ENCODE data around the gene TLE6.
"Not testable (repeated sequence)": the region's sequence is repeated elsewhere in the genome, so short reads cannot be mapped to it uniquely, and the experiment has no call there.

TLE6 gene

DNA sequence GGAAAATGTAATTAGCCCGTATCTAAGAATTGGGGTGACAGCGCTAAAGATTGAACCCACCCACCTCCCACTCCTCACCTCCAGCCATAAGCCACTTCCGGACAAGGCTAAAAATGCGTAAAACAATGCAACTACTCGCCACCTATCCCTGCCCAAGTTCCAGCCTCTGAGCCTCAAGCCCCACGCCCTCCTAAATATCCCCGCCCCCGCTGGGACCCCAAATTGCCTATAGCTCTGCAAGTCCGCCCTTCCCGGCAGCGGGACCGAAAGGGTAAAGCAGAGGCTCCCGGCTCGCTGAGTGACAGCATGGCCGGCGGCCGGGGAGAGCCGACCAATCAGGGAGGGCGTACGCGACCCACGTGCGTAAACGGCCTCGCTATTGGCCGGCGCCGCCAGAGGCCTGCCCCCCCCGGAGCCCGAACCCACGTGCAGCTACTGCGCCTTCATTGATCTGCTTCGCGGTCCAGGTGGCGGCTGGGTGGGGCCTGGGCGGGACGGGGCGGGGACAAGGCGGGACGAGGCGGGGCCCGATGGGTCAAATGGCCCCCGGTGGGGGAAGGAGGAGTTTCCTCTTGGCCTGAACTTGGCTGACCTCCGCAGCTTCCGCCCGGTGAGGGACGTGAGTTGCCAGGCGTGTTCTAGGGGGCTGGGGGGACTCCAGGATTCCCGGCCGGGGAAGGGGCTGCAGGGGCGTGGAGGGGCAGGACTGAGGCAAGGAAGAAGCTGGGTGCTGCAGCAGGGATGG, at the start of gene TLE6:
TSS of gene TLE6 (plus strand) at position 564 of the 745 bp plus-strand sequence. CDS start 670 bp downstream, outside the sequence.
- Histone ChIP-seq H3K36me3 (ENCODE audit: control insufficient read depth, insufficient read depth, low read length) (no peaks in the 10 kb centered on the region), H3K27me3 (ENCODE audit: control insufficient read depth, insufficient read depth, low read length) (peaks cover 4% of the 10 kb centered on the region), H3K9me3 (ENCODE audit: control insufficient read depth, low read length) (no peaks in the 10 kb centered on the region), H3K9ac (ENCODE audit: low read length) (peak within 1 kb of the TSS; percentile 65), H3K4me1 (ENCODE audit: control insufficient read depth, insufficient read depth, low read length) (peaks cover 17% of the 10 kb centered on the region), H3K4me3 (ENCODE audit: low read length) (peak within 1 kb of the TSS; percentile 60)

GRCh38 chr19:2933490-2933910, 43.9 kb upstream of the TLE6 start:
- peaks cover 18% of the 10 kb centered on the region for H3K9me3 ChIP-seq (ENCODE audit: control insufficient read depth, low read length)
- no peaks in the 10 kb centered on the region for H3K27me3 ChIP-seq (ENCODE audit: control insufficient read depth, insufficient read depth, low read length)
- peaks cover 21% of the 10 kb centered on the region for H3K36me3 ChIP-seq (ENCODE audit: control insufficient read depth, insufficient read depth, low read length)
- H3K4me1 ChIP-seq (ENCODE audit: control insufficient read depth, insufficient read depth, low read length): no peaks in the 10 kb centered on the region
- no peak overlapping the region for H3K9ac ChIP-seq (ENCODE audit: low read length)
- peak overlapping the region; percentile 6 for H3K4me3 ChIP-seq (ENCODE audit: low read length)

DNA sequence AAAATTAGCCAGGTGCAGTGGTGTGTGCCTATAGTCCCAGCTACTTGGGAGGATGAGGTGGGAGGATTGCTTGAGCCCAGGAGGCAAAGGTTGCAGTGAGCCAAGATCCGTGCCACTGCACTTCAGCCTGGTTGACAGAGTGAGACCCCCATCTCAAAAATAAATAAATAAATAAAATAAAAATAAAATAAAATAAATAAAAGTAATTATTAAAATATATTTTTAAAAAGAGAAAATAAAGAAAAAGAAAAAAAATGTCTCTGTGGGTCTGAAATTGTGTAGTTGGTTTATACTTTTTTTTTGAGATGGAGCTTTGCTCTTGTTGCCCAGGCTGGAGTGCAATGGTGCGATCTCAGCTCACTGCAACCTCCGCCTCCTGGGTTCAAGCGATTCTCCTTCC, 41.5 kb upstream of the TLE6 start:
- Histone ChIP-seq H3K9me3 (ENCODE audit: control insufficient read depth, low read length) (peaks cover 18% of the 10 kb centered on the region), H3K36me3 (ENCODE audit: control insufficient read depth, insufficient read depth, low read length) (peaks cover 21% of the 10 kb centered on the region)

GRCh38 chr19:2942928-2943640, 34.3 kb upstream of the TLE6 start:
- Histone ChIP-seq H3K27me3 (ENCODE audit: control insufficient read depth, insufficient read depth, low read length) (no peaks in the 10 kb centered on the region), H3K36me3 (ENCODE audit: control insufficient read depth, insufficient read depth, low read length) (peaks cover 3% of the 10 kb centered on the region), H3K4me3 (ENCODE audit: low read length) (no peak overlapping the region), H3K9ac (ENCODE audit: low read length) (no peak overlapping the region), H3K9me3 (ENCODE audit: control insufficient read depth, low read length) (no peaks in the 10 kb centered on the region), H3K4me1 (ENCODE audit: control insufficient read depth, insufficient read depth, low read length) (peaks cover 14% of the 10 kb centered on the region)

More for the DNA sequence above, 41.5 kb upstream of the TLE6 start:
- not testable (repeated sequence) for H3K4me1 ChIP-seq (ENCODE audit: control insufficient read depth, insufficient read depth, low read length); H3K9ac ChIP-seq (ENCODE audit: low read length); H3K4me3 ChIP-seq (ENCODE audit: low read length); H3K27me3 ChIP-seq (ENCODE audit: control insufficient read depth, insufficient read depth, low read length)

DNA sequence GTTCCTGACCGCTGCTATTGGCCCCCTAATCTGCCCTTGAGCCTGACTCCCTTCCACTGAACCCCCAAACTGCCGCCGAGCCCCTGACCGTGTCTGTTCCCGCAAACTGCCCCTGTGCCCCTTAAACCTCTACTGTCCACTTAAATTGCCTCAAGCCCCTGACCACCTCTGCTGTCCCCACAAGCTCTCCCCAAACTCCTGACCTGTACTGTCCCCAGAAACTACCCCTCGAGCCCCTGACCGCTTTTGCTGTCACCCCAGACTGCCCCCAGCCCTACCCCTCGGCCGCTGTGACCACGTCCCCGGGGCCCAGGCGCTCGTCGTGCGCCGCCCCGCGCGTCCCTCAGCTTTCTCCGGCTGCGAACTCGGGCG, 33.0 kb upstream of the TLE6 start:
- Histone ChIP-seq H3K4me1 (ENCODE audit: control insufficient read depth, insufficient read depth, low read length) (peaks cover 18% of the 10 kb centered on the region), H3K36me3 (ENCODE audit: control insufficient read depth, insufficient read depth, low read length) (no peaks in the 10 kb centered on the region), H3K9ac (ENCODE audit: low read length) (peak overlapping the region; percentile 91), H3K4me3 (ENCODE audit: low read length) (peak overlapping the region; percentile 84), H3K9me3 (ENCODE audit: control insufficient read depth, low read length) (no peaks in the 10 kb centered on the region), H3K27me3 (ENCODE audit: control insufficient read depth, insufficient read depth, low read length) (no peaks in the 10 kb centered on the region)

GRCh38 chr19:2944775-2945574, 32.4 kb upstream of the TLE6 start, which contains the start of gene ZNF77:
Gene ZNF77, minus strand, starts transcription at chr19:2944971. Its CDS starts 131 bp downstream, at chr19:2944840.
- H3K27me3 ChIP-seq (ENCODE audit: control insufficient read depth, insufficient read depth, low read length): no peaks in the 10 kb centered on the region
- H3K9ac ChIP-seq (ENCODE audit: low read length): peak within 1 kb of the TSS; percentile 91
- peaks cover 22% of the 10 kb centered on the region for H3K4me1 ChIP-seq (ENCODE audit: control insufficient read depth, insufficient read depth, low read length)

GRCh38 chr19:2945575-2946184, 31.7 kb upstream of the TLE6 start:
- Histone ChIP-seq H3K4me3 (ENCODE audit: low read length) (peak overlapping the region; percentile 84), H3K4me1 (ENCODE audit: control insufficient read depth, insufficient read depth, low read length) (peaks cover 22% of the 10 kb centered on the region), H3K9me3 (ENCODE audit: control insufficient read depth, low read length) (no peaks in the 10 kb centered on the region), H3K9ac (ENCODE audit: low read length) (peak overlapping the region; percentile 91), H3K36me3 (ENCODE audit: control insufficient read depth, insufficient read depth, low read length) (no peaks in the 10 kb centered on the region), H3K27me3 (ENCODE audit: control insufficient read depth, insufficient read depth, low read length) (no peaks in the 10 kb centered on the region)

More at GRCh38 chr19:2944775-2945574, 32.4 kb upstream of the TLE6 start, which contains the start of gene ZNF77:
- no peaks in the 10 kb centered on the region for H3K9me3 ChIP-seq (ENCODE audit: control insufficient read depth, low read length)
- H3K4me3 ChIP-seq (ENCODE audit: low read length): peak within 1 kb of the TSS; percentile 84
- H3K36me3 ChIP-seq (ENCODE audit: control insufficient read depth, insufficient read depth, low read length): no peaks in the 10 kb centered on the region

GRCh38 chr19:2949939-2950285, 27.5 kb upstream of the TLE6 start:
- peaks cover 17% of the 10 kb centered on the region for H3K4me1 ChIP-seq (ENCODE audit: control insufficient read depth, insufficient read depth, low read length)
- H3K9ac ChIP-seq (ENCODE audit: low read length): peak overlapping the region; percentile 96
- no peaks in the 10 kb centered on the region for H3K9me3 ChIP-seq (ENCODE audit: control insufficient read depth, low read length)
- peak overlapping the region; percentile 99 for H3K4me3 ChIP-seq (ENCODE audit: low read length)
- H3K36me3 ChIP-seq (ENCODE audit: control insufficient read depth, insufficient read depth, low read length): no peaks in the 10 kb centered on the region
- no peaks in the 10 kb centered on the region for H3K27me3 ChIP-seq (ENCODE audit: control insufficient read depth, insufficient read depth, low read length)

DNA sequence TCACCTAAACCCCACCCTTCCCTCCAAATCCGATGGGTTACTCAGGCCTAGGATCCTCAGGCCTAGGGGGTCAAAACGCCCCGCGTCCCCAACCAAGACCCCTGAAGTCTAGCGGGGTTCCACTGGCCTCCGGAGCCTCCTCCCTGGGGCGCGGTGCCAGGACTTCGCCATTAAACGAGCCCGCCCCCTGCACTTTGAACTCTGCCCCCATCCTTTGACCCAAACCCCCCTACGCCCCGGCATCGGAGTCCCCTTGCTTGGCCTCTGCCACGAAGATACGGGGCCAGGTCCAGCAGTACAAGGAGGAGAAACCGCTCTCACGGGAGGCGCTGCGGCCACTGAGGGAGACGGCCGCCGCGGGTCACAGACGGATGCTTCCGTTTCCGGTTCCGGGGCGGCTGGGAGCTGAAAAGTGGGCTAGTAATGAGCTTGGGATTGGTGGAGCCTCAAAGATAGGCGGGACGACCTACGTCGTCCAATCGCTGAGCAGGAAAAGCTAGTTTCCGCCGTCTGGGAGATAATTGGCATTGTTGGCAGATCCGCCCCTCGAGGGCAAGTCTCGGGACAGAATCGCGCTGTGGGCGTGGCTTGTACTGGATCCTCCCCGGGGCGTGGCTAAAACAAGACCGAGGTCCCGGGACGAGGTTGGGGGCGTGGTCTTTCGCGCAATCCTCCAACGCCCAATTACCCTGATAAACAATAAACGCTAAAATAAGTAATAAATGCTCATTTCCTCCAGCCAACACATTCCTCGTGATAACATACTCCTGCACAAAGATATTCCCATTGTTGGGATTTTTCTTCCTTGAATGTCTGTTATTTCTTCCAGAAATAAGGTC, 26.9 kb upstream of the TLE6 start:
- no peaks in the 10 kb centered on the region for H3K27me3 ChIP-seq (ENCODE audit: control insufficient read depth, insufficient read depth, low read length)
- peak overlapping the region; percentile 99 for H3K4me3 ChIP-seq (ENCODE audit: low read length)
- H3K9ac ChIP-seq (ENCODE audit: low read length): peak overlapping the region; percentile 96
- no peaks in the 10 kb centered on the region for H3K9me3 ChIP-seq (ENCODE audit: control insufficient read depth, low read length)
- no peaks in the 10 kb centered on the region for H3K36me3 ChIP-seq (ENCODE audit: control insufficient read depth, insufficient read depth, low read length)
- H3K4me1 ChIP-seq (ENCODE audit: control insufficient read depth, insufficient read depth, low read length): peaks cover 14% of the 10 kb centered on the region

DNA sequence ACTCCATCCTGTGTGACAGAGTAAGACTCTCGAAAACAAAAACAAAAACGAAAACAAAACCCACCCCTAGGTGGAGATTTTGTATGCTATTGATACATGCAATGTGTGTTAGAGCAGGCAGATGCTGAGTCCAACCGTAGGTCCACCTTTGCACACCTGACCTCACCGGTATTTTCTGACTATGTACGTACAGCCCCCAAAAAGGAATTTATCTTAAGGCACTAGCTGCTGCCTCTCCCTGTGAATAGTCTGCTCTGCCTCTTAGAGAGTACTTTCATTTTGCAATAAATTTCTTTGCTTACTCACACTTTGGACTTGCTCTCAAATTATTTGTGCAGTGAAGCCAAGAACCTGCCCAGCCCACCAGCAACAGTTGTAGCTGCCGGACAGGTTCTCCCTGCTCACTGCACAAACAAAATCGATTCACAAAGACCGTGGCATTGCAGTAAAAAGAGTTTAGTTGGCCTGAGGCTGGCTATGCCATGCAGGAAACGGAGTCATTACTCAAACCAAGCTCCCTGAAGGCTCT, 24.3 kb upstream of the TLE6 start:
- Histone ChIP-seq H3K27me3 (ENCODE audit: control insufficient read depth, insufficient read depth, low read length) (no peaks in the 10 kb centered on the region), H3K9ac (ENCODE audit: low read length) (peak overlapping the region; percentile 56), H3K4me1 (ENCODE audit: control insufficient read depth, insufficient read depth, low read length) (peaks cover 13% of the 10 kb centered on the region), H3K4me3 (ENCODE audit: low read length) (no peak overlapping the region), H3K9me3 (ENCODE audit: control insufficient read depth, low read length) (no peaks in the 10 kb centered on the region), H3K36me3 (ENCODE audit: control insufficient read depth, insufficient read depth, low read length) (no peaks in the 10 kb centered on the region)

GRCh38 chr19:2957160-2957559, 20.2 kb upstream of the TLE6 start:
- H3K9ac ChIP-seq (ENCODE audit: low read length): no peak overlapping the region
- H3K9me3 ChIP-seq (ENCODE audit: control insufficient read depth, low read length): no peaks in the 10 kb centered on the region
- H3K36me3 ChIP-seq (ENCODE audit: control insufficient read depth, insufficient read depth, low read length): no peaks in the 10 kb centered on the region
- peaks cover 5% of the 10 kb centered on the region for H3K4me1 ChIP-seq (ENCODE audit: control insufficient read depth, insufficient read depth, low read length)
- H3K27me3 ChIP-seq (ENCODE audit: control insufficient read depth, insufficient read depth, low read length): no peaks in the 10 kb centered on the region
- H3K4me3 ChIP-seq (ENCODE audit: low read length): no peak overlapping the region

All from mucosa of stomach (tissue), 1 donor.